ENCODE measurements around the gene ST8SIA4.

The ST8SIA4 gene

DNA sequence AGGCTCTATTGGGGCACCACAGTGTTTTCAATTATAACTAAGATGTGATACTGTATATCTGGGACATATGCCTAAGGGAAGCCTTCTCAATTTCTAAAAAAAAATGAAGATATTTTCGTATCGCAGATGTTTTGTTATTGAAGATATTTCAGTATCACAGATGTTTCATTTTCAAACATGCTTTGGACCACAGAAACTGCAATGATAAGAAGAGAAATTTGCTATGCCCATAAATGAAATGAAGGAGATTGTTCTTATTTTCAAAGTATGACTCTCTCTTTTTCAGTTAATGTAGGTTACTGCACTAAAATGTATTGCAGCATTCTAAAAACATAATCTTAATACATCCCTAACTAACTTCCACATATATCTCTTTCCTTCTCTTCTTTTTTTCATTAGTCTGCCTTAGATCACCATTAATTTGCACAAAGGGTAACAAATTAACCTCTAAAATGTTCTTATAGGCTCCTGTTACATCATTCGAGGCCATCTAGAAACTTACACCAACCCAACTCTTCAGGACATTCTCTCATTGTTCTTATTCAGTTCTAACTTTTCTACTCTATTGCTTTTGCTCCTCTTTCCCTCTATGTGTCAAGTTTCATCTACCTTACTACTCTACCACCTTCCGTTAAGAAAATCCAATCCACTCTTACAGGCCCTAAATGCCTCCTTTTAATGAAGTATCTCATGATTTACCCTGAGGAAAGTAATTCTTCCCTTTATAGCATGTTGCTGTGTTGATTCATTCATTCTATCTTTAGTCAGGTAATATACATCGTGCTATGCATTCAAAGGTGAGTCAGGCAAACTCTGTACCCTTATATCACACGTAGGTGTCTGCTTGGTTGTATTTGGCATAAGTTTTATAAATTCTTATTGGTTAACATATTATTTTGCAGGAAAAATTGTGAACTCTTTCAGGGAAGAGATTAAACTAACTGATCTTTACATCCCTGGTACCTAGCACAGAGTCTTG is 70.5 kb downstream of the ST8SIA4 start:
- TF ChIP-seq GATA1 (IDR thresholded peaks at IDR 0.05; ENCODE audit: low read depth, low read length) (no peak), POLR2A (IDR thresholded peaks at IDR 0.05; ENCODE audit: low read length) (no peak)
- DNase-seq: no peak

DNA sequence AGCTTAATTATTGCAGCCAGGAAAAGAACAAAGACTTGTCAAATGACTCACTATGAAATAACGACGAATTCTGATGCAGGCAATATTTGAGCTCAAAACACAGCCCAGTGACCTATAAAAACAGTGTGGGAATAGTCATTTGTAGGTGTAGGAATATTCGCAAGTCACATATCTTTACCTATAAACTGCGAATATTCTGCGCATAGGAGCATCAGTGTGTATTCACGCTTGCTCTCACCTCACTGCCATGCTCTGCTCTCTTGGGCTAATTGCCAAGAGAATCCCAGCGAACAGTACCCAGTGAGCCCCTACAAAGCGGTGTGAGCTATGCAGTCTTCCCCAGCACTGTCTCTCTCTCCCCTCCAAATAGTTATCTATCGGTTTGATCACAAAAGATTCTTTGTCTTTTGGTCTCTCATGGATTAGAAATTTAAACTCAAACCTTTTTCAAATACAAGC is 74.2 kb downstream of the ST8SIA4 start:
- no peak for DNase-seq
- TF ChIP-seq POLR2A (IDR thresholded peaks at IDR 0.05; ENCODE audit: low read length) (no peak), GATA1 (IDR thresholded peaks at IDR 0.05; ENCODE audit: low read depth, low read length) (no peak)

- TF ChIP-seq POLR2A (IDR thresholded peaks at IDR 0.05; ENCODE audit: low read length) (no peak), GATA1 (IDR thresholded peaks at IDR 0.05; ENCODE audit: low read depth, low read length) (no peak)
- DNase-seq: no peak
These were observed 74.8 kb downstream of the ST8SIA4 start for GRCh38 chr5:100828071-100828897.

DNA sequence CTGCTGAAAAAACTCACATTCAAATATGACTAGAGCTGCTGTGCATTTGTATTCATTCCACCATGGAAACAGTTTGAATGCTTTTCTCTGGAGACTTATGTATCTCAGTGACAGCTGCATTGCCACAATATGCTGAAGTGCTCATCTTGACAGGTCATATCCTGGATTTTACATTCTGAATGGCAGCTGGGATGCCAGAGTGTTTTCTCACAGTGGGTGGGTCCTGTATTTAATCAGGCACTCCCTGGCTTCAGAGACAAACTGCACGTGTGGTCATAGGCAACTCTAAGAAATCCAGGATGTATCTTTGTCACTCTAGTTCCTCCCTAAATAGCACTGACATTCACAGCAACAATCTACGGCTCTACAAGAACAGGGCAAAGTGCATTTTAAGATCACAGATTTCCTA is 75.6 kb downstream of the ST8SIA4 start:
- TF ChIP-seq POLR2A (IDR thresholded peaks at IDR 0.05; ENCODE audit: low read length): no peak
- TF ChIP-seq GATA1 (IDR thresholded peaks at IDR 0.05; ENCODE audit: low read depth, low read length): no peak
- DNase-seq: peak in 1 of 2 experiments; percentile 2

- TF ChIP-seq GATA1 (IDR thresholded peaks at IDR 0.05; ENCODE audit: low read depth, low read length) (no peak), POLR2A (IDR thresholded peaks at IDR 0.05; ENCODE audit: low read length) (no peak)
- DNase-seq: no peak
These were observed 76.9 kb downstream of the ST8SIA4 start for GRCh38 chr5:100826133-100826532.

GRCh38 chr5:100824635-100825034 is 78.4 kb downstream of the ST8SIA4 start:
- TF ChIP-seq GATA1 (IDR thresholded peaks at IDR 0.05; ENCODE audit: low read depth, low read length): no peak
- no peak for TF ChIP-seq POLR2A (IDR thresholded peaks at IDR 0.05; ENCODE audit: low read length)
- no peak for DNase-seq

- TF ChIP-seq GATA1 (IDR thresholded peaks at IDR 0.05; ENCODE audit: low read depth, low read length) (no peak), POLR2A (IDR thresholded peaks at IDR 0.05; ENCODE audit: low read length) (no peak)
- no peak for DNase-seq
These were observed 79.3 kb downstream of the ST8SIA4 start for GRCh38 chr5:100823812-100824211.

DNA sequence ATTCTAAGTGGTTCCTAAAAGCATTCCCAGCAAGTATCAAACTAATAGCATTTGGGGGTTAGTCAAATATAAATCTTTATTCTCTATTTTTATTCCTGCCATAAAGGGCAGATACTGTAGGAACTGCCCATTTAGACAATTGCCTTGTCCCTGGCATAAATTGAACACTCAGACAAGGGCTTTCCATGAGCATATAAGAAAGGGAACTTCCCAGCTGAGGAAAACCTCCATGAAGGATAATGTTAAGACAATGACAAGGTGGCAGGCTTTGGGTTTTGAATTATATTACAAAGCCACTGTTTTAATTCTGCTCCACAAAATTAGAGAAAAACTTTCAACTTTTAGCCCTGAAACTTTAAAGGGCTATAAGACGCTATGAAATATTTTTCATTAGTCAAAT is 81.3 kb downstream of the ST8SIA4 start:
- no peak for TF ChIP-seq GATA1 (IDR thresholded peaks at IDR 0.05; ENCODE audit: low read depth, low read length)
- no peak for TF ChIP-seq POLR2A (IDR thresholded peaks at IDR 0.05; ENCODE audit: low read length)

DNA sequence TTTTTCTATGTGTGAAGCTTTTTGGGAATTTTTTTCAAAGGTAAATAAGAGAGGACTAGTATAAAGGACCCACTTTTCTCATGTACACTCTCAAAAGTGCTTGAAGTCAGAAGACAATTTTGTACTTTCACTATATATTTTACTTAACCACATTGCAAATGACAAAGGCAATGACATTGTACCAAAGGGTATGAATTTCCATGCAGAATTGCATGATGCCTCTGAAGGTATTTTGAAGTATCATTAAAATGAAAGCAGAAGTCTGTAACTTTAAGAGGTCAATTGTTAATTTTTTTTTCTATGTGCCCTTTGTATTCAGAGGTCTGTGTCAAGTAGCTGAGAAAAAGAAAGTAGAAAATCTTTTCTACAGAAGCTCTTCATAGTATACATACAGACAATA is 84.7 kb downstream of the ST8SIA4 start:
- TF ChIP-seq GATA1 (IDR thresholded peaks at IDR 0.05; ENCODE audit: low read depth, low read length) (no peak), POLR2A (IDR thresholded peaks at IDR 0.05; ENCODE audit: low read length) (no peak)
- no peak for DNase-seq

More for the DNA sequence above, 81.3 kb downstream of the ST8SIA4 start:
- DNase-seq: no peak

DNA sequence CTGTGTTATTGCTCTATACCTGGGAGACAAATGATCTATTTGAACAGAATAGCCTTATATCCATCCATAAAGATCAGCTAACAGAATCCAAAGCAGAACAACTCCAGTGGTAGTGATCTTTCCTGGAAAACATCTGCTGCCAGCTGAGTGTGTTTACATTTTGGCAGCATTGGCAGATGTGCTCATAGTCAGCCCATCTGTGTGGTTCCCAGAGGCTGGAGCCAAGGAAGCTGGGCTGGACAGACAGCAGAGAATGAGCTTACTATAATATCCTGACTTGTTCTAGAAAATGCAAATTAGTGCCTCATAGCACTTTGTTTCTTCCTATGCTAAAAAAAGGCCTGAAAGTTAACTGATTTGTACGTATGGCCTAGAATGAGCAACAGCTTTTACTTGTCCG is 99.7 kb downstream of the ST8SIA4 start:
- TF ChIP-seq GATA1 (IDR thresholded peaks at IDR 0.05; ENCODE audit: low read depth, low read length) (no peak), POLR2A (IDR thresholded peaks at IDR 0.05; ENCODE audit: low read length) (no peak)

DNA sequence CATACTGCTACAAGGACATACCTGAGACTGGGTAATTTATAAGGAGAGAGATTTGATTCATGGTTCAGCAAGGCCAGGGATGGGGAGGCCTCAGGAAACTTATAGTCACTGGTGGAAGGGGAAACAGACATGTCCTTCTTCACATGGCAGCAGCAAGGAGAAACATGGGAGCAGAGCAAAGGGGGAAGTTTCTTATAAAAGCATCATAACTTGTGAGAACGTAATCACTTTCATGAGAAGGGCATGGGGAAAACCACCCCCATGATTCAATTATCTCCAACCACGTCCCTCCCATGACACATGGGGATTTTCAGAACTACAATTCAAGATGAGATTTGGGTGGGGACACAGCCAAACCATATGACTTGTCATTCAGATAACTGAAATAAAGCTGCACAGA is 100.9 kb downstream of the ST8SIA4 start:
- TF ChIP-seq POLR2A (IDR thresholded peaks at IDR 0.05; ENCODE audit: low read length): no peak
- TF ChIP-seq GATA1 (IDR thresholded peaks at IDR 0.05; ENCODE audit: low read depth, low read length): no peak
- DNase-seq: no peak

More for the DNA sequence above, 99.7 kb downstream of the ST8SIA4 start:
- DNase-seq: no peak

DNA sequence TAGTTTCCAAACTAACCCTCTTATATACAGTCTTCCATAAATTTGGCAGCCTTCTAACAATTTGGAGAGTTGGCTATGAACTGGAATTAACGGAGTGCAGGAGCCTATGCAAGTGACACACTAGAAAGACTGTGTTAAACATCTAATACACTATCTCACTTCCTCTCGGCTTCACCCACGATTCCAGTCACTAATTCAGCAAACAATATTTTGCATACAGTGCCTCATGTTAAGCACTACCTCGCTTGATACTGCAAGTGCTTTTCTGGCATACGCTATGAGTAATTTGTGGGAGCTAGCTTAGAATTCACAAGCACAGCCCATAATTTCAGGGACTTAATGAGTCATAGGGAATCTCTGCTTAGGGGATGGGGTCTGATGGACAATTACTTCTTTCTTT is 102.5 kb downstream of the ST8SIA4 start:
- TF ChIP-seq GATA1 (IDR thresholded peaks at IDR 0.05; ENCODE audit: low read depth, low read length) (no peak), POLR2A (IDR thresholded peaks at IDR 0.05; ENCODE audit: low read length) (no peak)
- DNase-seq: no peak

DNA sequence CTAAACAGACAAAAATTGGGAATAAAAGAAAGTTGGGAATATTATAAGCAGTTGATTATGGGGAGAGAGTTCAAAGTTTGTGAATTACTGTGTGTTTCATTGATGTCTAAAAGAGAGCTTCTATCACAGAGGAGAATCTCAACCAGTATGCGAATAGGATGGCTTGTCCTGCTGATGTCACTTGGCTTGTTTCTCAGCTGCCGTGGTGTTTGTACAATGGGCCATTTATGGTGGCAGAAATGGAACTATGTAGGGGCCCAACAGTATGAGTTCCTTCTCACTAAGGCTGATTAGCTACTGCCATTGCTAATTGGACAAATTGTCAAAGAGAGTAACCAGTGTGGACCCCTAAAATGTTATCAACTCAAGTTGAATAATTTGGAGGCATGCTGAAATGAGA is 103.9 kb downstream of the ST8SIA4 start:
- TF ChIP-seq GATA1 (IDR thresholded peaks at IDR 0.05; ENCODE audit: low read depth, low read length): no peak
- no peak for TF ChIP-seq POLR2A (IDR thresholded peaks at IDR 0.05; ENCODE audit: low read length)
- no peak for DNase-seq

DNA sequence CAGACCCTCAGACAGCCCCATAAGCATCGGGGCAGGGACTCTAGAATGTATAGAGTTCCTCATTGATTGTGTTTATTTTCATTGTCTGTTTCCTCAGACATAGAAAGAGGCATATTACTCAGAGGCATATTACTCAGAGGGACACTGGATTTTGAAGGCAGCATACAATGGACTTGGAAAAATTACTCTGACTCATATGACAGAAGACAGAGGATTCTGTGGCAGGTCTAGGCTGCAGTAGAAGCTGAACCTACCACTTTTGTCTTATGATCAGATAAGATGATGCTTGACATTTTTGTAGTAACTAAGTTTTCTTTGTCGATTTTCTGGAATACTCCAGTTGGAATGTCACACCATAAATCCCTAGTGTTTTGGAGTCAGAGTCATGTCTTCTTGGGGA is 105.2 kb downstream of the ST8SIA4 start:
- DNase-seq: no peak
- no peak for TF ChIP-seq POLR2A (IDR thresholded peaks at IDR 0.05; ENCODE audit: low read length)
- no peak for TF ChIP-seq GATA1 (IDR thresholded peaks at IDR 0.05; ENCODE audit: low read depth, low read length)
